H1 (cell line): ENCODE data around the gene PPM1L. TPM values are rescaled to one million over a fixed set of nuclear protein-coding genes. Genes with fewer than 3 reads are reported as not detected.
"Not testable (repeated sequence)": the region's sequence is repeated elsewhere in the genome, so short reads cannot be mapped to it uniquely, and the experiment has no call there.

Experiments
- CTCF ChIA-PET: fragments of 300-600 bp; sonication (Branson Sonifier 250); formaldehyde crosslinking; loops from one replicate; lab custom pipeline; 2021; ENCODE audit not compliant: partially characterized antibody; lab: Charles Lee
- POLR2A ChIA-PET: fragments of 300-600 bp; sonication (Branson Sonifier 250); formaldehyde crosslinking; loops from one replicate; lab custom pipeline; 2021; ENCODE audit warnings: inconsistent platforms; ENCODE audit not compliant: partially characterized antibody; lab: Charles Lee
- DNase-seq, 2 experiments: peaks; one replicate each; pipeline versions ENCODE4 v3.0.0 to v3.0.0-alpha.2; 2010 to 2022; ENCODE audit warnings: low spot score in 2 of 2, low read depth in 1 of 2, mixed read lengths in 1 of 2
- FAIRE-seq: peaks from 2 replicates; lab custom pipeline; 2011; peaks lifted over from hg19 to GRCh38; lab: Jason Lieb, UNC
- H2AFZ ChIP-seq: 2 replicates; pipeline ENCODE4 v1.8.1; 2012; ENCODE audit warnings: low read length, inconsistent platforms
- H2AK5ac ChIP-seq: 2 replicates; pipeline ENCODE4 v1.6.1; 2013; ENCODE audit warnings: low read depth, low read length
- H2BK120ac ChIP-seq: replicated peaks from 2 replicates; pipeline ENCODE3; 2013; ENCODE audit warnings: low read depth, low read length, inconsistent platforms
- H2BK12ac ChIP-seq: 2 replicates; pipeline ENCODE4 v1.6.1; 2013; ENCODE audit warnings: low read depth, low read length
- H2BK15ac ChIP-seq: 2 replicates; pipeline ENCODE4 v1.6.1; 2013; ENCODE audit warnings: low read length
- H2BK20ac ChIP-seq: 2 replicates; pipeline ENCODE4 v1.6.1; 2013; ENCODE audit warnings: low read length
- H2BK5ac ChIP-seq: 2 replicates; pipeline ENCODE4 v1.6.1; 2013; ENCODE audit warnings: low read depth, low read length
- H3K14ac ChIP-seq: 2 replicates; pipeline ENCODE4 v1.6.1; 2013; ENCODE audit warnings: inconsistent platforms; ENCODE audit not compliant: insufficient read length
- H3K18ac ChIP-seq: 2 replicates; pipeline ENCODE4 v1.6.1; 2013; ENCODE audit warnings: low read length; ENCODE audit errors: extremely low read depth
- H3K23ac ChIP-seq: 2 replicates; pipeline ENCODE4 v1.6.1; 2013; ENCODE audit warnings: inconsistent platforms; ENCODE audit not compliant: insufficient read length
- H3K23me2 ChIP-seq: 2 replicates; pipeline ENCODE4 v1.6.1; 2013; ENCODE audit warnings: low read depth, low read length
- H3K27ac ChIP-seq: 2 replicates; pipeline ENCODE4 v1.6.1; 2011; ENCODE audit warnings: low read depth, low read length, inconsistent platforms
- H3K27me3 ChIP-seq, 4 experiments: replicated peaks in 1 of 4; 1 replicate in 1 of 4; 2 replicates in 3 of 4; pipeline versions ENCODE4 v1.6.1 to v1.8.1; 2011 to 2013; ENCODE audit warnings: low read length in 3 of 4, mild to moderate bottlenecking in 3 of 4, inconsistent platforms in 2 of 4, mixed read lengths in 2 of 4, moderate library complexity in 1 of 4; ENCODE audit not compliant: control insufficient read depth in 3 of 4, insufficient read depth in 3 of 4; ENCODE audit errors: extremely low read depth in 1 of 4
- H3K36me3 ChIP-seq, 4 experiments: 2 replicates each; pipeline versions ENCODE4 v1.6.1 to v1.8.1; 2011 to 2013; ENCODE audit warnings: mild to moderate bottlenecking in 4 of 4, low read length in 3 of 4, moderate library complexity in 2 of 4, control low read depth in 1 of 4, inconsistent platforms in 1 of 4; ENCODE audit not compliant: insufficient read depth in 4 of 4, control insufficient read depth in 2 of 4
- H3K4ac ChIP-seq: replicated peaks from 2 replicates; pipeline ENCODE3; 2013; ENCODE audit warnings: low read length, low read depth, mixed read lengths, inconsistent platforms; ENCODE audit not compliant: insufficient read length
- H3K4me1 ChIP-seq, 4 experiments: replicated peaks in 1 of 4; 1 replicate in 1 of 4; 2 replicates in 3 of 4; pipeline versions ENCODE4 v1.6.1 to v1.8.1; 2011 to 2013; ENCODE audit warnings: low read length in 3 of 4, inconsistent platforms in 2 of 4, mixed read lengths in 1 of 4; ENCODE audit not compliant: insufficient read depth in 4 of 4, control insufficient read depth in 3 of 4
- H3K4me2 ChIP-seq, 2 experiments: 2 replicates each; pipeline versions ENCODE4 v1.6.1 to v1.8.1; 2011 to 2013; ENCODE audit warnings: low read depth in 2 of 2, low read length in 2 of 2, control low read depth in 1 of 2, inconsistent platforms in 1 of 2, mild to moderate bottlenecking in 1 of 2; ENCODE audit not compliant: insufficient read depth in 1 of 2
- H3K4me3 ChIP-seq, 4 experiments: fragments of 200-600, 300-600 bp in 1 of 4; sonication (generic), shearing (Covaris generic), sonication (Bioruptor Twin) in 1 of 4; 2 replicates each; pipeline versions ENCODE4 v1.5.1 to v1.8.1; 2011 to 2016; ENCODE audit warnings: low read length in 4 of 4, low read depth in 3 of 4, control low read depth in 2 of 4, inconsistent platforms in 2 of 4, mild to moderate bottlenecking in 2 of 4, mixed read lengths in 1 of 4, moderate library complexity in 1 of 4; ENCODE audit not compliant: insufficient read depth in 2 of 4; ENCODE audit errors: extremely low read depth in 1 of 4
- H3K56ac ChIP-seq: replicated peaks from 2 replicates; pipeline ENCODE3; 2013; ENCODE audit warnings: low read depth, mild to moderate bottlenecking, mixed read lengths, low read length, inconsistent platforms; ENCODE audit not compliant: insufficient read length
- H3K79me1 ChIP-seq: 2 replicates; pipeline ENCODE4 v1.6.1; 2013; ENCODE audit warnings: low read depth, low read length, control low read depth
- H3K79me2 ChIP-seq, 2 experiments: 2 replicates each; pipeline versions ENCODE4 v1.6.1 to v1.8.1; 2012 to 2013; ENCODE audit warnings: low read length in 2 of 2, mild to moderate bottlenecking in 2 of 2, inconsistent platforms in 1 of 2; ENCODE audit not compliant: insufficient read depth in 2 of 2, control insufficient read depth in 1 of 2
- H3K9ac ChIP-seq, 4 experiments: replicated peaks in 1 of 4; 1 replicate in 1 of 4; 2 replicates in 3 of 4; pipeline versions ENCODE4 v1.6.1 to v1.8.1; 2011 to 2013; ENCODE audit warnings: low read depth in 3 of 4, low read length in 3 of 4, control low read depth in 2 of 4, mild to moderate bottlenecking in 2 of 4, moderate library complexity in 2 of 4, inconsistent platforms in 1 of 4; ENCODE audit errors: extremely low read depth in 1 of 4
- H3K9me3 ChIP-seq, 2 experiments: 2 replicates each; pipeline versions ENCODE4 v1.6.1 to v1.8.1; 2012 to 2013; ENCODE audit warnings: mild to moderate bottlenecking in 2 of 2, moderate library complexity in 2 of 2, control low read depth in 1 of 2, inconsistent platforms in 1 of 2, low read depth in 1 of 2, low read length in 1 of 2, mixed read lengths in 1 of 2; ENCODE audit not compliant: insufficient read depth in 2 of 2
- H4K20me1 ChIP-seq, 2 experiments: replicated peaks in 1 of 2; 2 replicates each; pipeline versions ENCODE3 to v1.8.1; 2011 to 2013; ENCODE audit warnings: inconsistent platforms in 2 of 2, low read length in 2 of 2, mild to moderate bottlenecking in 1 of 2; ENCODE audit not compliant: insufficient read depth in 2 of 2, control insufficient read depth in 1 of 2
- H4K5ac ChIP-seq: 2 replicates; pipeline ENCODE4 v1.6.1; 2013; ENCODE audit warnings: low read length, low read depth, mixed read lengths, inconsistent platforms; ENCODE audit not compliant: insufficient read length
- H4K8ac ChIP-seq: 2 replicates; pipeline ENCODE4 v1.8.0; 2013; ENCODE audit warnings: mild to moderate bottlenecking, moderate library complexity, low read length, inconsistent platforms; ENCODE audit not compliant: insufficient read depth; ENCODE audit errors: extremely low read depth
- H4K91ac ChIP-seq: replicated peaks from 2 replicates; pipeline ENCODE3; 2013; ENCODE audit warnings: low read length, mixed read lengths, inconsistent platforms; ENCODE audit not compliant: insufficient read length
- BCL11A ChIP-seq, 2 experiments: IDR thresholded peaks; one replicate each; pipeline ENCODE4 v1.6.1; 2011; ENCODE audit warnings: low read depth in 2 of 2, low read length in 2 of 2, mild to moderate bottlenecking in 2 of 2
- CEBPB ChIP-seq: IDR thresholded peaks from 2 replicates; pipeline ENCODE4 v1.6.1; 2012; ENCODE audit warnings: low read depth, low read length
- CHD2 ChIP-seq: IDR thresholded peaks from 2 replicates; pipeline ENCODE4 v1.6.1; 2012; ENCODE audit warnings: low read length, improper control_type of control experiment
- EP300 ChIP-seq, 2 experiments: IDR thresholded peaks; 1 replicate in 1 of 2; 2 replicates in 1 of 2; pipeline ENCODE4 v1.6.1; 2011 to 2012; ENCODE audit warnings: low read depth in 2 of 2, low read length in 2 of 2, mild to moderate bottlenecking in 2 of 2, borderline replicate concordance in 1 of 2, inconsistent platforms in 1 of 2, moderate library complexity in 1 of 2
- POU5F1 ChIP-seq: IDR thresholded peaks from 2 replicates; pipeline ENCODE4 v1.6.1; 2011; ENCODE audit warnings: low read depth, mild to moderate bottlenecking, low read length, moderate library complexity
- RXRA ChIP-seq: IDR thresholded peaks from 2 replicates; pipeline ENCODE4 v1.6.1; 2011; ENCODE audit warnings: low read depth, mild to moderate bottlenecking, low read length, moderate library complexity; ENCODE audit not compliant: insufficient read depth
- SP1 ChIP-seq: IDR thresholded peaks from 2 replicates; pipeline ENCODE4 v1.6.1; 2011; ENCODE audit warnings: low read depth, low read length
- TCF12 ChIP-seq: IDR thresholded peaks from 2 replicates; pipeline ENCODE4 v1.6.1; 2011; ENCODE audit warnings: low read depth, mild to moderate bottlenecking, low read length
- TEAD4 ChIP-seq: IDR thresholded peaks from 2 replicates; pipeline ENCODE4 v1.6.1; 2012; ENCODE audit warnings: low read depth, low read length, inconsistent platforms, mixed read lengths
- WGBS, 2 experiments: shearing (Covaris generic) in 1 of 2; methylation state at CpG; one replicate each; pipeline versions ENCODE4 v1.1.6 to v1.1.7; 2013 to 2015; ENCODE audit warnings: low lambda C conversion rate in 2 of 2, mixed read lengths in 2 of 2, inconsistent platforms in 1 of 2, low coverage in 1 of 2, missing lambda C conversion rate in 1 of 2; ENCODE audit not compliant: insufficient replicate concordance in 2 of 2, insufficient coverage in 1 of 2, insufficient read length in 1 of 2; ENCODE audit errors: extremely low coverage in 1 of 2, missing lambda C conversion rate in 1 of 2; 5-methylcytosine and 5-hydroxymethylcytosine counted together
- polyA plus RNA-seq, 7 experiments: library from polyadenylated mRNA; depleted of rRNA in 3 of 7; stranded (reverse) in 5 of 7; unstranded in 2 of 7; fragments of >200 nt in 5 of 7; fragments of 200-250 nt in 2 of 7; gene quantifications; 1 replicate in 5 of 7; 2 replicates in 1 of 7; 4 replicates in 1 of 7; pipeline versions ENCODE4 v1.2.1 to v1.2.3, GENCODE V29; 2011 to 2013; ENCODE audit warnings: missing spikeins in 2 of 7, mixed read lengths in 2 of 7
- total RNA-seq: library from RNA; stranded (reverse); fragmentation: NEBNext Ultra II Directional; extraction: Animal tissue kit (Norgen Biotek cat#: 25700); gene quantifications from 2 replicates; pipeline ENCODE4 v1.2.1, GENCODE V29; 2021
- TF ChIP-seq, protein P1 (sequence below): IDR thresholded peaks from 2 replicates; pipeline ENCODE4 v1.6.1; 2012; ENCODE audit warnings: low read length, inconsistent platforms

PPM1L gene
- total and polyA plus RNA-seq, 2 of the 8 experiments (the other 6 are each of a cell fraction or from before 2014, with no cell fraction given), result 2.8 to 18.1 TPM

DNA sequence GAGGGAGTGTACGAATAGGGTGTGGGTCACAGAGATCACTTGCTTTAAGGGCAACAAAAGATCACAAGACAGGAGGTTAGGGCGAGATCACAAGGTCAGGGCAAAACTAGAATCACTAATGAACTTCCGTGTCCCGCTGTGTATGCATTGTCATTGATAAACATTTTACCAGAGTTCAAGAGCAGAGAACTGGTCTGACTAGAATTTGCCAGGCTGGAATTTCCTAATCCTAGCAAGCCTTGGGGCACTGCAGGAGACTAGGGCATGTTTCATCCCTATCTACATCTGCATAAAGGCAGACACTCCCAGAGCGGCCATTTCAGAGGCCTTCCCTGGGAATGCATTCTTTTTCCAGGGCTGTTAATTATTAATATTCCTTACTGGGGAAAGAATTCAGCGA is 227.9 kb downstream of the PPM1L start:
- H3K4me2 ChIP-seq, H4K8ac ChIP-seq, H2BK15ac ChIP-seq, H3K27me3 ChIP-seq, H3K18ac ChIP-seq, H4K20me1 ChIP-seq, H3K79me1 ChIP-seq, H3K23ac ChIP-seq, H2AK5ac ChIP-seq, CTCF ChIA-PET, H3K56ac ChIP-seq, H2AFZ ChIP-seq, H3K27ac ChIP-seq, POLR2A ChIA-PET, H2BK20ac ChIP-seq, H2BK12ac ChIP-seq, H3K4me3 ChIP-seq, H3K9ac ChIP-seq, H3K36me3 ChIP-seq, H3K79me2 ChIP-seq, H3K4ac ChIP-seq, H3K4me1 ChIP-seq, H2BK120ac ChIP-seq, H3K9me3 ChIP-seq, H3K23me2 ChIP-seq, H4K91ac ChIP-seq, H2BK5ac ChIP-seq, H4K5ac ChIP-seq, H3K14ac ChIP-seq: not testable (repeated sequence)
- 68% methylated on average over 6 of the region's 6 CpGs; no CpG with 5 or more reads in 1 of the 2 experiments for WGBS, 2 experiments
- FAIRE-seq, result peak; percentile 81
- DNase-seq, result peak in 1 of 2 experiments; percentile 50
- TF ChIP-seq, protein P1, sequence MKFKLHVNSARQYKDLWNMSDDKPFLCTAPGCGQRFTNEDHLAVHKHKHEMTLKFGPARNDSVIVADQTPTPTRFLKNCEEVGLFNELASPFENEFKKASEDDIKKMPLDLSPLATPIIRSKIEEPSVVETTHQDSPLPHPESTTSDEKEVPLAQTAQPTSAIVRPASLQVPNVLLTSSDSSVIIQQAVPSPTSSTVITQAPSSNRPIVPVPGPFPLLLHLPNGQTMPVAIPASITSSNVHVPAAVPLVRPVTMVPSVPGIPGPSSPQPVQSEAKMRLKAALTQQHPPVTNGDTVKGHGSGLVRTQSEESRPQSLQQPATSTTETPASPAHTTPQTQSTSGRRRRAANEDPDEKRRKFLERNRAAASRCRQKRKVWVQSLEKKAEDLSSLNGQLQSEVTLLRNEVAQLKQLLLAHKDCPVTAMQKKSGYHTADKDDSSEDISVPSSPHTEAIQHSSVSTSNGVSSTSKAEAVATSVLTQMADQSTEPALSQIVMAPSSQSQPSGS, result peak; percentile 28; the same call in 1 of the 2 replicates
- TF ChIP-seq POU5F1, result peak; percentile 51; the same call in 1 of the 2 replicates
- 0 out of 2 replicates have a peak, but pooled peaks have one; percentile 20 for TF ChIP-seq CHD2
- peak; percentile 86 for TF ChIP-seq TEAD4
- 0 out of 2 replicates have a peak, but pooled peaks have one; percentile 49 for TF ChIP-seq TCF12
- TF ChIP-seq RXRA, result peak; percentile 76; the same call in 1 of the 2 replicates
- TF ChIP-seq EP300 (IDR thresholded peaks at IDR 0.05; ENCODE audit: borderline replicate concordance in 1 of 2, low read depth in 2 of 2, low read length in 2 of 2), result peak; percentile 66 to 82; a peak in 2 of 3 replicates
- TF ChIP-seq SP1, result peak; percentile 85
- peak in 1 of 2 experiments; percentile 53 for TF ChIP-seq BCL11A (IDR thresholded peaks at IDR 0.05; ENCODE audit: low read depth in 2 of 2, low read length in 2 of 2)
- peak; percentile 60; the same call in 1 of the 2 replicates for TF ChIP-seq CEBPB
